ACC112 (cell line): ENCODE results near the gene HNRNPA0.

ENCODE experiments used
- H2AFZ ChIP-seq: fragments of 200-600 bp; sonication (generic); one replicate; pipeline ENCODE4 v1.6.0; 2017; ENCODE audit warnings: antibody characterized with exemption, low read length; ENCODE audit not compliant: unreplicated experiment
- H3K27ac ChIP-seq: fragments of 200-600 bp; sonication (generic); 2 replicates; pipeline ENCODE4 v1.5.1; 2014; ENCODE audit warnings: low read depth, mild to moderate bottlenecking, antibody characterized with exemption, low read length, moderate library complexity
- H3K27me3 ChIP-seq: fragments of 200-600 bp; sonication (generic); 2 replicates; pipeline ENCODE4 v1.6.1; 2014; ENCODE audit warnings: mild to moderate bottlenecking, antibody characterized with exemption, low read length, moderate library complexity, mixed read lengths; ENCODE audit not compliant: insufficient read depth
- H3K36me3 ChIP-seq: fragments of 200-600 bp; sonication (generic); 2 replicates; pipeline ENCODE4 v1.6.1; 2016; ENCODE audit warnings: mild to moderate bottlenecking, antibody characterized with exemption, low read length, moderate library complexity, mixed read lengths; ENCODE audit not compliant: insufficient read depth
- H3K4me1 ChIP-seq: fragments of 200-600 bp; sonication (generic); one replicate; pipeline ENCODE4 v1.6.1; 2016; ENCODE audit warnings: low read length, mixed read lengths; ENCODE audit not compliant: insufficient read depth, unreplicated experiment, control insufficient read depth
- H3K4me3 ChIP-seq: fragments of 200-600 bp; sonication (generic); 2 replicates; pipeline ENCODE4 v1.5.1; 2014; ENCODE audit warnings: mild to moderate bottlenecking, low read depth, low read length
- H3K79me2 ChIP-seq: fragments of 200-600 bp; sonication (generic); one replicate; pipeline ENCODE4 v1.6.0; 2016; ENCODE audit warnings: low read length; ENCODE audit not compliant: control insufficient read depth, unreplicated experiment, insufficient read depth

The HNRNPA0 gene

DNA sequence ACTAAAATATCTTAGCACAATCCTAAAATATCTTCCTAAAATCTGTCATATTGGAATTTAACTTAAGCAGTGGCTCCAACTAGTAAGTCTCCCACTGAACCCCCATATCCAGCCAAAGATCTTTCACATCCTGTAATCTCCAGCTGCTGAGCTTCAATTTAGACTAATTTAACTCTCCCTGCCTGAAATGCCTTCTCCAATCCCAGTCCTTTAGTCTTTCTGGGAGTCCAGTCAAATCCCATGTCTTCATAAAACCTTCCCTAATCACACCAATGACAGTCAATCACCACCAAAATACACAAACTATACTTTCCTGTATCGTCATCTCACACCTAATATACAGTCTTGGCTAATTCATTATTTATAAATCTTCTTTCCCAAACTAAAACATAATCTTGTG, 17.7 kb downstream of the HNRNPA0 start:
- H3K27ac ChIP-seq = no peak overlapping the region
- no peaks in the 10 kb centered on the region for H3K27me3 ChIP-seq
- H3K4me1 ChIP-seq = peaks cover 30% of the 10 kb centered on the region
- H3K79me2 ChIP-seq = no peaks in the 10 kb centered on the region
- H2AFZ ChIP-seq = no peak overlapping the region
- no peaks in the 10 kb centered on the region for H3K36me3 ChIP-seq
- H3K4me3 ChIP-seq = 0 out of 2 replicates have a peak overlapping the region, but pooled peaks have one; percentile 65

DNA sequence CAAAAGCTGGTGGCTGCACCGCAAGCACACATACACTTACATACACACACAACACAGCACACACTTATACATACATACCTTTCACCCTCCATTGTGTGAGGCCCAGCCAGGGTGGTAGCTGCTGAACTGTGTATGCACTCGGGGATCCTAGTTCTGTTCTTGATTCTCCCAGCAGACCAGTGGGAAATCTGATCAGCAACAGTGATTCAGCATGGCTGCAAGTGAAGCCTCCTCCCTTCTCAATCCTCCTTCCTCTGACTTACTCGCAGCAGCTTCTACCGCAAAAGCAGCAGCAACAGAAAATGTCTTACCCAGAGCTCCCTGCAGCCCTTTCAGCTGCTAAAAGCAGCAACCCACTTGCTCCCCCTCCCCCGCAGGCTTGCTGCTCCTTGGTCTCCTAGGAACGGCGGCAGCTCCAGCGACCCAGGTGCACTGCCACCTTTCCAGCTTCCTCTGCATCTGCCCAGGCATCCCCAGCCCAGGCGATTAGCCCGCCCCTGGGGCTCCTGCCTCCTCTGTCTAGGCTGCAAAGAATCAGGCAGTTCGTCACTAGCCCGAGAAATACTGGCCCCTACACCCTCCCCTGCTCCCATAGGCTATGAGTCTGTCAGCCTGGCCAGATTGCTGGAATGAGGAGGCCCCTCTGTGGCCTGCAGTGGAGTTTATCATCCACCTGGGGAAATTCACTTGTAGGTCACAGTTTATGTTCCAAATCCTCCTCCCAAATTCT, 18.4 kb downstream of the HNRNPA0 start, which contains the start of gene KLHL3:
KLHL3 (minus strand) TSS at position 535 of the 730 bp plus-strand sequence; CDS start at position 92, 443 bp downstream.
- H2AFZ ChIP-seq = peak within 1 kb of the TSS; percentile 26
- H3K4me3 ChIP-seq = peak within 1 kb of the TSS; percentile 65
- H3K27ac ChIP-seq = peak within 1 kb of the TSS; percentile 68
- H3K4me1 ChIP-seq = peaks cover 38% of the 10 kb centered on the region
- no peaks in the 10 kb centered on the region for H3K36me3 ChIP-seq
- no peaks in the 10 kb centered on the region for H3K79me2 ChIP-seq
- no peaks in the 10 kb centered on the region for H3K27me3 ChIP-seq

DNA sequence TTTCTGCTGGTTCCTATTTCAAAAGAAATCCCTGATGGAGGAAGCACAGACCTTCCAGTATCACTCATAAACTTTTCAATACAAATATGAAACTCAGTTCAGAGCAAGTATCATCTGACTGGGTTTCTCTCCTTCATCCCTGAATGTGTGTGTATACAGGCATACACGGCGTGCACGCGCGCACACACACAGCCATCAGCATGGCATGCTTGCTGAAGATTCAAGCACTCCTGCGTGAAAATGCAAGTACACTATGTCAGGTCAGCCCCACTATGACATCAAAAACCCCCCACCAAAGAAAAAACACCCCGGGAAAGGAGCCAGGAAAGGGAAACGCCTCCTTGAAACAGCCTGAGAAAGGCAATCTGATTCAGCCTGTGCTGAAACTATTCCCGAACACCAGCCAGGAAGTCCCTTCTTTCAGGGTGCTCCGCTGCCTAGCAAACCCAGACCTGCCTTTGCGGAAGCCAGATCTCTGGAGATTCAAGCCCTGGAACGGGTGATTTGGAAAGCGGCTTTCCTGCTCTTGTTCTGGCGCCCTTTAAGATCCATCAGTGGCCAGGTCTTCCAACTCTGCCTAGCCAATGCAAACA, 19.1 kb downstream of the HNRNPA0 start:
- Histone ChIP-seq H3K27me3 (no peaks in the 10 kb centered on the region), H2AFZ (peak overlapping the region; percentile 26), H3K4me1 (peaks cover 44% of the 10 kb centered on the region), H3K4me3 (peak overlapping the region; percentile 65), H3K27ac (no peak overlapping the region), H3K79me2 (no peaks in the 10 kb centered on the region), H3K36me3 (no peaks in the 10 kb centered on the region)

DNA sequence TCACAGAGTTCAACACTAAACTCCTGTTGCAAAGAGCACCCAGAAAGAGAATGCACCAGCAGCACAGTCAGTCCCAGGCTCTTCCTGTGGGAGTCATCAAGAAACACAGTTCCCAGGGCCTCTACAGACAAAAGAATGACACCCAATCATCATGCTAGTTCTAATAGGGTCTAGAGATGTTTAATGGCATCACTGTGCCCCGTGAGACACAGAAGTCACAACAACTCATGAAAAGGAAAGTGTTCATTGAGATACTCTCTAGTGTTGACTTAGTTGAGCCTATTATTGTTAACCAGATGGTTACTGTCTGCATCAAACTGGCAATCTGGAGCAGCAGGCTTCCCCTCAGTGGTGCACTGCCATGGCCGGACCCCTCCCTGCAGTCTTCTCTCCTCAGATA, 19.8 kb downstream of the HNRNPA0 start:
- Histone ChIP-seq H3K27ac (no peak overlapping the region), H2AFZ (no peak overlapping the region), H3K4me3 (0 out of 2 replicates have a peak overlapping the region, but pooled peaks have one; percentile 4)

GRCh38 chr5:137733922-137734321, 20.2 kb downstream of the HNRNPA0 start:
- no peak overlapping the region for H3K27ac ChIP-seq
- no peak overlapping the region for H2AFZ ChIP-seq
- no peaks in the 10 kb centered on the region for H3K36me3 ChIP-seq
- peaks cover 48% of the 10 kb centered on the region for H3K4me1 ChIP-seq
- H3K27me3 ChIP-seq = no peaks in the 10 kb centered on the region
- no peaks in the 10 kb centered on the region for H3K79me2 ChIP-seq
- no peak overlapping the region for H3K4me3 ChIP-seq

More for the DNA sequence above, 19.8 kb downstream of the HNRNPA0 start:
- peaks cover 48% of the 10 kb centered on the region for H3K4me1 ChIP-seq
- H3K27me3 ChIP-seq = no peaks in the 10 kb centered on the region
- H3K79me2 ChIP-seq = no peaks in the 10 kb centered on the region
- H3K36me3 ChIP-seq = no peaks in the 10 kb centered on the region

- no peaks in the 10 kb centered on the region for H3K79me2 ChIP-seq
- no peaks in the 10 kb centered on the region for H3K27me3 ChIP-seq
- H3K4me3 ChIP-seq = no peak overlapping the region
- no peak overlapping the region for H2AFZ ChIP-seq
- H3K4me1 ChIP-seq = peaks cover 48% of the 10 kb centered on the region
- H3K36me3 ChIP-seq = no peaks in the 10 kb centered on the region
- no peak overlapping the region for H3K27ac ChIP-seq
These were observed 21.2 kb downstream of the HNRNPA0 start for GRCh38 chr5:137733006-137733405.

- Histone ChIP-seq H3K36me3 (no peaks in the 10 kb centered on the region), H3K27me3 (no peaks in the 10 kb centered on the region), H3K4me1 (peaks cover 38% of the 10 kb centered on the region), H3K27ac (no peak overlapping the region), H2AFZ (peak overlapping the region; percentile 24), H3K79me2 (no peaks in the 10 kb centered on the region), H3K4me3 (no peak overlapping the region)
These were observed 23.0 kb downstream of the HNRNPA0 start for GRCh38 chr5:137731176-137731575.

GRCh38 chr5:137730336-137730735, 23.8 kb downstream of the HNRNPA0 start:
- Histone ChIP-seq H3K27me3 (no peaks in the 10 kb centered on the region), H3K36me3 (no peaks in the 10 kb centered on the region), H3K79me2 (no peaks in the 10 kb centered on the region), H3K4me1 (peaks cover 30% of the 10 kb centered on the region), H3K27ac (peak overlapping the region; percentile 39; the same call in 1 of the 2 replicates), H2AFZ (no peak overlapping the region), H3K4me3 (0 out of 2 replicates have a peak overlapping the region, but pooled peaks have one; percentile 25)

GRCh38 chr5:137728048-137728447, 26.1 kb downstream of the HNRNPA0 start:
- no peak overlapping the region for H3K27ac ChIP-seq
- no peaks in the 10 kb centered on the region for H3K27me3 ChIP-seq
- peaks cover 20% of the 10 kb centered on the region for H3K4me1 ChIP-seq
- no peaks in the 10 kb centered on the region for H3K36me3 ChIP-seq
- no peaks in the 10 kb centered on the region for H3K79me2 ChIP-seq
- H2AFZ ChIP-seq = no peak overlapping the region
- no peak overlapping the region for H3K4me3 ChIP-seq

GRCh38 chr5:137727623-137728022, 26.5 kb downstream of the HNRNPA0 start:
- Histone ChIP-seq H3K4me3 (no peak overlapping the region), H3K79me2 (no peaks in the 10 kb centered on the region), H2AFZ (no peak overlapping the region), H3K27me3 (no peaks in the 10 kb centered on the region), H3K36me3 (no peaks in the 10 kb centered on the region), H3K27ac (no peak overlapping the region), H3K4me1 (peaks cover 20% of the 10 kb centered on the region)

- no peak overlapping the region for H3K27ac ChIP-seq
- no peak overlapping the region for H2AFZ ChIP-seq
- H3K4me3 ChIP-seq = no peak overlapping the region
- H3K36me3 ChIP-seq = no peaks in the 10 kb centered on the region
- H3K79me2 ChIP-seq = no peaks in the 10 kb centered on the region
- H3K4me1 ChIP-seq = no peaks in the 10 kb centered on the region
- no peaks in the 10 kb centered on the region for H3K27me3 ChIP-seq
These were observed 29.9 kb downstream of the HNRNPA0 start for GRCh38 chr5:137724251-137724650.
